Body of pancreas (tissue), 4 donors: ENCODE data around the gene KLF12.

Experiments
- POLR2A ChIP-seq, 3 donors: fragments of 450-650 bp; IDR thresholded peaks; one replicate each; pipeline ENCODE4 v1.6.1; 2016; ENCODE audit warnings: antibody characterized with exemption in 3 of 3, mild to moderate bottlenecking in 2 of 3
- TF ChIP-seq, protein P1 (sequence below), 7 experiments: fragments of 450-650 bp in 4 of 7; fragments of 200-600 bp in 3 of 7; sonication (generic) in 3 of 7; IDR thresholded peaks; one replicate each; pipeline ENCODE4 v1.5.1; 2016 to 2019; ENCODE audit warnings: antibody characterized with exemption in 7 of 7

DNA sequence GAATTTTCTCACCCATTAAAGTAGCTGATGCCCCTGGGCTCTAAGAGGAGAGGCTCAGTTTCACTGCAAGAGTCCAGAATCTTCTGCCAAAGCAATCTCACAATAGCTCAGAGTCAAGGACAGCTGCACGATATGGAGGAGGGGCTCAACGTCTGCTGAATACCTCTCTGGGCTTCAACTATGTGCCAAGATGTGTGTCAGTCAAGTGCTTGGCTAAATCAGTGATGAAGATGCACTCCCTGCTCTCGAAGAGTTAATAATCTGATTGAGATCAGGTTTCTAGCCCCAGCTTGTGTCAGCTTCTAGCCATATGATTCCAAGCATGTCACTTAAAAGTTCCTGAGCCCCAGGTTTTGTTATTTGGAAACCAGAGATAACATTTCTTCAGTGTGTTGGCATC is 46.8 kb downstream of the KLF12 start:
- no peak for TF ChIP-seq POLR2A (IDR thresholded peaks at IDR 0.05)
- TF ChIP-seq, protein P1, sequence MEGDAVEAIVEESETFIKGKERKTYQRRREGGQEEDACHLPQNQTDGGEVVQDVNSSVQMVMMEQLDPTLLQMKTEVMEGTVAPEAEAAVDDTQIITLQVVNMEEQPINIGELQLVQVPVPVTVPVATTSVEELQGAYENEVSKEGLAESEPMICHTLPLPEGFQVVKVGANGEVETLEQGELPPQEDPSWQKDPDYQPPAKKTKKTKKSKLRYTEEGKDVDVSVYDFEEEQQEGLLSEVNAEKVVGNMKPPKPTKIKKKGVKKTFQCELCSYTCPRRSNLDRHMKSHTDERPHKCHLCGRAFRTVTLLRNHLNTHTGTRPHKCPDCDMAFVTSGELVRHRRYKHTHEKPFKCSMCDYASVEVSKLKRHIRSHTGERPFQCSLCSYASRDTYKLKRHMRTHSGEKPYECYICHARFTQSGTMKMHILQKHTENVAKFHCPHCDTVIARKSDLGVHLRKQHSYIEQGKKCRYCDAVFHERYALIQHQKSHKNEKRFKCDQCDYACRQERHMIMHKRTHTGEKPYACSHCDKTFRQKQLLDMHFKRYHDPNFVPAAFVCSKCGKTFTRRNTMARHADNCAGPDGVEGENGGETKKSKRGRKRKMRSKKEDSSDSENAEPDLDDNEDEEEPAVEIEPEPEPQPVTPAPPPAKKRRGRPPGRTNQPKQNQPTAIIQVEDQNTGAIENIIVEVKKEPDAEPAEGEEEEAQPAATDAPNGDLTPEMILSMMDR (IDR thresholded peaks at IDR 0.05), result no peak
